NCI-H2107 treated with DMSO at 0.1 percent for 48 hours (cell line): ENCODE measurements around the gene PRR16.
"Not testable (repeated sequence)": the region's sequence is repeated elsewhere in the genome, so short reads cannot be mapped to it uniquely, and the experiment has no call there.

Experiments
- DNase-seq: peaks from one replicate; lab custom pipeline; 2025; ENCODE audit not compliant: unreplicated experiment; lab: John Stamatoyannopoulos, UW

PRR16 gene

GRCh38 chr5:120463991-120464626 is at the start of gene PRR16:
Gene PRR16 (plus strand): TSS chr5:120464300.
- DNase-seq = no peak

GRCh38 chr5:120415985-120416384 is 48.1 kb upstream of the PRR16 start:
- DNase-seq = no peak

DNA sequence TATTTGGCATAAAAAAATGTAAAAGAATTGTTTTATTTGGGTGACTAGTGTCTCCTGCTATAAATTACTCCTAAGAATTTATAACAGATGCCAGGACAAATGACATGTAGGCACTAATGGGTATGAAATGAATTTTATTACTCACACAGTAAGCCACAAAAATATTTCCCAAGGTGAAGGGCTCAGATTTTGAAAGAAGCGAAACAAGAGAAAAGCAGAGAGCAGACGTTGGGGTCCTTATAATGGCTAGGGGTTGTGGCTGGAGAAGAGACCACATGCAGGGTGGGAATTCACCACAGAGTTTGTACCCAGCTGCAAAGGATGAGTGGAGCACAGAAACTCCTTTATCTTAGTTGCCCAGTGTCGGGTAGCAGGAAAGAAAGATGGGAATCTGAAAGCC is 45.0 kb upstream of the PRR16 start:
- no peak for DNase-seq

GRCh38 chr5:120426633-120427275 is 37.3 kb upstream of the PRR16 start:
- DNase-seq = not testable (repeated sequence)

- DNase-seq = no peak
Measured at GRCh38 chr5:120430572-120430971, 33.5 kb upstream of the PRR16 start.

- no peak for DNase-seq
Measured at GRCh38 chr5:120432861-120433260, 31.2 kb upstream of the PRR16 start.

GRCh38 chr5:120435129-120435528 is 29.0 kb upstream of the PRR16 start:
- DNase-seq = no peak

GRCh38 chr5:120436996-120437395 is 27.1 kb upstream of the PRR16 start:
- no peak for DNase-seq

GRCh38 chr5:120442694-120443093 is 21.4 kb upstream of the PRR16 start:
- no peak for DNase-seq

DNA sequence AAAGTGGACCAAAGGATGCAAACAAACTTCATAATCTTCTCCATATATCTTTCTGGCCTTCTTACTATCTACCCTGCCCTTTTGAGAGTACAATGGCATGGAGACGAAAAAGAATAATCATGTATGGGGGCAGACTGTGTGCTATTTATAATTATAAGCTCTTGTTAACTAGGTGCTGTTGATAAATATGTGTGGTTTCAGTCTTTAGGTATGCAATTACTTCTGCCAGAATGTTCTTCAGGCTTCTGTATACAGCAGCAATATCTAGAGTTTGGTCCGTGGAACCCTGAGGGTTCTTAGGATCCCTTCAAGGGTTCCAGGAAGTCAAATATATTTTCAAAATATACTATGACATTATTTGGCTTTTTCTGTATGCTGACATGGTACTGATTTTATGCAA is 20.5 kb upstream of the PRR16 start:
- DNase-seq = no peak

- DNase-seq = no peak
Measured at GRCh38 chr5:120446068-120446492, 18.0 kb upstream of the PRR16 start.

DNA sequence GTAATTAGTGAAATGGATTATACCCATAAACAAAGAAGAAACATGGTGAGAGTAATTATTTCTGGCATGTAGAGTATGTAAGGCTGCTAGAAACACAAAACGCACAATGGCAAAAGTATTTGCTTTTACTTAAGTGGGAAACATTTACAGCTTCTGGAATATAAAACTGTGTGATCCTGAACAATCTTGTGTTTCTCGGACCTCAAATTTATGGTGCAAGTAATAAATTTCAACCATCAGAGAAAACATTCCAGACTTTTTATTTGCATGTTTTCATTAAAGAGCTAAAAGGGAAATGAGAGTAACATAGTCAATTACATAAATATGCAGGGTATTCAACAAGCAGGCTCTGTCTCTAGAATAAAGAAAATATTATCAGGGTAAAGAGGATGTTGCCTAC is 17.2 kb upstream of the PRR16 start:
- DNase-seq = no peak

GRCh38 chr5:120447706-120448239 is 16.3 kb upstream of the PRR16 start:
- no peak for DNase-seq

DNA sequence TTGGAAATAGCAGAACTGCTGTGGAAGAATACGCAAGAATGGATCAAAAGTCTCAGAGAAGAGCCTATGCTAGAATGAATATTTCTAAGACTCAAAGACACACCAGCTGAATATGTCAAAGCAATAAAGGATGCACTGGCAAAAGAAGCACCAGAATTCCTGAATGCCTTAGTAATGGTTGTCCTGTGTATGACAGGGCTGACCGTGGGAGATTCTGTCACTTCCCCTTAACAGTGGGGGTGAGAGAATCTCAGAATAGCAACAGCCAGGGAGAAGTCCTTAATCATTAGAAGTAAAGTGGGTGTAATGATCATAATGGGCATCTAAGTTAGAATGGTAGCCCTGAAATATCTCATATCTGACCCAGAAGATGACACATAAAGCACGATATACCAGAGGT is 14.6 kb upstream of the PRR16 start:
- DNase-seq = no peak

DNA sequence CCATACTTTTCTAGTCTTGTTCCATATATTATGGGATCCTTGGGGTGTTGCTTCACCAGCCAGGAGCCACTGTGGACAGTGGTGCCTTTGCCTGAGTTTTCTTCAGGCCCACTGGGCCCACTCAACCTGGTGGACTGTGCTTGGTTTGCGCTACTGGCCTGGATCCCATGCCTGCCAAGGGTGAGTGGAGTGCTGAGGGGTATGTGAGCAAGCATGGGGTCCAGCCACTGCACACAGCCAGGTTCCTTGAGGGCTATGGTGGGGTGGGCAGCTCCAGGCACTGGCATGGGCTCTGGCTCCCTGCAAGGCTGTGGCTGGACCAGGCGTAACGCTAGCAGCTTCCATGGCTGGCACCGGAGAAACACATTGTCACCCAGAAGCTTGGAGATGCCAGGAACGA is 13.2 kb upstream of the PRR16 start:
- DNase-seq = no peak

- no peak for DNase-seq
Measured at GRCh38 chr5:120451445-120451844, 12.7 kb upstream of the PRR16 start.

DNA sequence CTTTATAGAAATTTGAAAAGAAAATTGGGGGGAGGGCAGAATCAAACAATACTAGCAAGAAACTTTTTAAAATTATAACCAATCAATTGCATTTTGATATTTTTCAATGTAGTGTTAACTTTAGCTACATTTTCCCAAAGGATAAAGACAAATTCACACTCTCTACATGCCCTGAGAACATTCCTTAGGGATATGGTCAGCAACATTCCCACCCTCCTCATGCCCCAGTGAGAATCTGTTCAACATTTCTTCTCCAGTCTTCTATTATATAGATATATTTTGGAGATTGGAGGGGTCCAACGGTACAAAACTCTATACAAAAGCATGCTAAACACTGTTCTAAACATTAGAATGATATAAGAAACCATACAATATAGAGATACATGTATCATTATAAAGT is 11.6 kb upstream of the PRR16 start:
- DNase-seq = no peak

GRCh38 chr5:120454094-120454798 is 9.9 kb upstream of the PRR16 start:
- DNase-seq = no peak

GRCh38 chr5:120456006-120456405 is 8.1 kb upstream of the PRR16 start:
- DNase-seq = no peak

- no peak for DNase-seq
Measured at GRCh38 chr5:120457839-120458507, 6.1 kb upstream of the PRR16 start.

GRCh38 chr5:120458508-120458847 is 5.6 kb upstream of the PRR16 start:
- DNase-seq = not testable (repeated sequence)

- DNase-seq = no peak
Measured at GRCh38 chr5:120461251-120461650, 2.8 kb upstream of the PRR16 start.
